HUES48 (cell line): ENCODE measurements around the gene ECSIT.

ENCODE experiments used
- H3K27ac ChIP-seq: one replicate; pipeline ENCODE4 v1.7.0; 2013; ENCODE audit warnings: low read depth, low read length, inconsistent platforms
- H3K27me3 ChIP-seq: 2 replicates; pipeline ENCODE4 v1.6.1; 2013; ENCODE audit warnings: mild to moderate bottlenecking, low read length; ENCODE audit not compliant: control insufficient read depth, insufficient read depth
- H3K36me3 ChIP-seq: 2 replicates; pipeline ENCODE4 v1.6.1; 2013; ENCODE audit warnings: low read length; ENCODE audit not compliant: control insufficient read depth, insufficient read depth
- H3K4me1 ChIP-seq: 2 replicates; pipeline ENCODE4 v1.6.1; 2013; ENCODE audit warnings: mild to moderate bottlenecking, low read length; ENCODE audit not compliant: control insufficient read depth, insufficient read depth
- H3K4me3 ChIP-seq: 2 replicates; pipeline ENCODE4 v1.5.1; 2013; ENCODE audit warnings: mild to moderate bottlenecking, low read depth, low read length
- H3K9ac ChIP-seq: 2 replicates; pipeline ENCODE4 v1.6.1; 2013; ENCODE audit warnings: mild to moderate bottlenecking, low read depth, low read length, moderate library complexity
- H3K9me3 ChIP-seq: 2 replicates; pipeline ENCODE4 v1.6.1; 2013; ENCODE audit warnings: low read length; ENCODE audit not compliant: control insufficient read depth, insufficient read depth

ECSIT gene

GRCh38 chr19:11496391-11497163 lies 32.4 kb downstream of the ECSIT start:
- no peaks in the 10 kb centered on the region for H3K27me3 ChIP-seq
- H3K4me3 ChIP-seq = no peak overlapping the region
- no peak overlapping the region for H3K27ac ChIP-seq

GRCh38 chr19:11495885-11496284 lies 33.0 kb downstream of the ECSIT start:
- H3K36me3 ChIP-seq = peaks cover 11% of the 10 kb centered on the region; the same call in 1 of the 2 replicates
- H3K4me1 ChIP-seq = no peaks in the 10 kb centered on the region
- no peaks in the 10 kb centered on the region for H3K27me3 ChIP-seq
- no peak overlapping the region for H3K27ac ChIP-seq
- H3K9ac ChIP-seq = no peak overlapping the region
- no peaks in the 10 kb centered on the region for H3K9me3 ChIP-seq
- H3K4me3 ChIP-seq = no peak overlapping the region

More at GRCh38 chr19:11496391-11497163, 32.4 kb downstream of the ECSIT start:
- H3K4me1 ChIP-seq = no peaks in the 10 kb centered on the region
- peaks cover 11% of the 10 kb centered on the region; the same call in 1 of the 2 replicates for H3K36me3 ChIP-seq
- no peaks in the 10 kb centered on the region for H3K9me3 ChIP-seq
- no peak overlapping the region for H3K9ac ChIP-seq

- Histone ChIP-seq H3K9ac (no peak overlapping the region), H3K27ac (no peak overlapping the region), H3K27me3 (no peaks in the 10 kb centered on the region), H3K36me3 (peaks cover 11% of the 10 kb centered on the region; the same call in 1 of the 2 replicates), H3K9me3 (no peaks in the 10 kb centered on the region), H3K4me1 (no peaks in the 10 kb centered on the region), H3K4me3 (no peak overlapping the region)
Observed at GRCh38 chr19:11495481-11495880, 33.5 kb downstream of the ECSIT start.

GRCh38 chr19:11494634-11495285 lies 34.2 kb downstream of the ECSIT start:
- H3K27me3 ChIP-seq = no peaks in the 10 kb centered on the region
- H3K36me3 ChIP-seq = peaks cover 11% of the 10 kb centered on the region; the same call in 1 of the 2 replicates
- H3K4me1 ChIP-seq = no peaks in the 10 kb centered on the region
- no peaks in the 10 kb centered on the region for H3K9me3 ChIP-seq
- no peak overlapping the region for H3K4me3 ChIP-seq
- H3K9ac ChIP-seq = no peak overlapping the region
- H3K27ac ChIP-seq = no peak overlapping the region

GRCh38 chr19:11489378-11489777 lies 39.6 kb downstream of the ECSIT start:
- no peak overlapping the region for H3K9ac ChIP-seq
- no peaks in the 10 kb centered on the region for H3K36me3 ChIP-seq
- H3K27me3 ChIP-seq = no peaks in the 10 kb centered on the region
- no peak overlapping the region for H3K27ac ChIP-seq
- no peaks in the 10 kb centered on the region for H3K4me1 ChIP-seq
- no peak overlapping the region for H3K4me3 ChIP-seq
- no peaks in the 10 kb centered on the region for H3K9me3 ChIP-seq

- Histone ChIP-seq H3K4me1 (peaks cover 4% of the 10 kb centered on the region; the same call in 1 of the 2 replicates), H3K27ac (no peak overlapping the region), H3K9ac (no peak overlapping the region), H3K27me3 (peaks cover 1% of the 10 kb centered on the region; the same call in 1 of the 2 replicates), H3K9me3 (no peaks in the 10 kb centered on the region), H3K36me3 (no peaks in the 10 kb centered on the region), H3K4me3 (no peak overlapping the region)
Observed at GRCh38 chr19:11486661-11487503, 42.1 kb downstream of the ECSIT start.

GRCh38 chr19:11485245-11485837 lies 43.6 kb downstream of the ECSIT start:
- Histone ChIP-seq H3K4me1 (peaks cover 4% of the 10 kb centered on the region; the same call in 1 of the 2 replicates), H3K9ac (no peak overlapping the region), H3K27me3 (peaks cover 16% of the 10 kb centered on the region), H3K36me3 (no peaks in the 10 kb centered on the region), H3K4me3 (no peak overlapping the region), H3K9me3 (no peaks in the 10 kb centered on the region), H3K27ac (no peak overlapping the region)

- Histone ChIP-seq H3K4me3 (no peak overlapping the region), H3K9ac (no peak overlapping the region), H3K4me1 (peaks cover 4% of the 10 kb centered on the region; the same call in 1 of the 2 replicates)
Observed at GRCh38 chr19:11483366-11484111, 45.4 kb downstream of the ECSIT start.

GRCh38 chr19:11482384-11483050 lies 46.4 kb downstream of the ECSIT start:
- Histone ChIP-seq H3K9ac (no peak overlapping the region), H3K4me1 (peaks cover 4% of the 10 kb centered on the region; the same call in 1 of the 2 replicates), H3K27me3 (peaks cover 28% of the 10 kb centered on the region), H3K36me3 (no peaks in the 10 kb centered on the region), H3K27ac (no peak overlapping the region), H3K4me3 (peak overlapping the region; percentile 54; the same call in 1 of the 2 replicates), H3K9me3 (no peaks in the 10 kb centered on the region)

More at GRCh38 chr19:11483366-11484111, 45.4 kb downstream of the ECSIT start:
- Histone ChIP-seq H3K36me3 (no peaks in the 10 kb centered on the region), H3K27ac (no peak overlapping the region), H3K27me3 (peaks cover 28% of the 10 kb centered on the region), H3K9me3 (no peaks in the 10 kb centered on the region)
